K562 (cell line): Measurements from ENCODE around the gene PPP1R37. TPM values are rescaled to one million over a fixed set of nuclear protein-coding genes. Genes with fewer than 3 reads are reported as not detected.

Experiments used
- ATAC-seq: fragments of 200-7000 bp; cut with Tn5 transposase; 3 replicates; pipeline ENCODE4 v1.9.1; 2020; ENCODE audit warnings: moderate library complexity
- BruUV-seq: library from RNA; stranded (reverse); fragments of 400-500 nt; replicated peaks from 2 replicates; lab custom pipeline; 2021; lab: Mats Ljungman, UMichigan
- CTCF ChIA-PET: fragments of 300-600 bp; formaldehyde crosslinking; extraction: SDS; loops from one replicate; lab custom pipeline; 2021; ENCODE audit warnings: low intra/inter-chr PET ratio; lab: Yijun Ruan, JAX
- POLR2A ChIA-PET: fragments of 300-600, 350-650 bp; sonication (Branson Sonifier 250); formaldehyde crosslinking; extraction: SDS; loops from one replicate; lab custom pipeline; 2021; ENCODE audit warnings: antibody characterized with exemption, inconsistent platforms; lab: Yijun Ruan, JAX
- DNase-seq, 4 experiments: peaks; one replicate each; pipeline versions ENCODE4 v3.0.0 to v3.0.0-alpha.2; 2011 to 2018; ENCODE audit warnings: low spot score in 3 of 4, mixed read lengths in 3 of 4; ENCODE audit errors: extremely low read depth in 1 of 4
- FAIRE-seq: peaks from 2 replicates; lab custom pipeline; 2011; peaks lifted over from hg19 to GRCh38; lab: Jason Lieb, UNC
- H2AFZ ChIP-seq: 2 replicates; pipeline ENCODE4 v1.6.0; 2011; ENCODE audit warnings: low read depth, low read length, control low read depth, inconsistent platforms
- H3K27ac ChIP-seq: fragments of 200-600 bp; 3 replicates; pipeline ENCODE4 v1.8.0; 2011; ENCODE audit warnings: low read depth, mild to moderate bottlenecking, control low read depth, inconsistent platforms, low read length, moderate library complexity, mixed read lengths; ENCODE audit errors: extremely low read depth
- H3K27me3 ChIP-seq, 2 experiments: fragments of 300-600 bp in 1 of 2; 2 replicates in 1 of 2; 3 replicates in 1 of 2; pipeline versions ENCODE4 v1.6.0 to v1.8.0; 2011; ENCODE audit warnings: inconsistent platforms in 2 of 2, low read length in 2 of 2, mild to moderate bottlenecking in 1 of 2, mixed read lengths in 1 of 2, moderate library complexity in 1 of 2; ENCODE audit not compliant: control insufficient read depth in 2 of 2, insufficient read depth in 2 of 2
- H3K36me3 ChIP-seq: fragments of 300-600 bp; 3 replicates; pipeline ENCODE4 v1.8.0; 2011; ENCODE audit warnings: mild to moderate bottlenecking, low read length, inconsistent platforms; ENCODE audit not compliant: control insufficient read depth, insufficient read depth
- H3K4me1 ChIP-seq, 2 experiments: fragments of 200-600 bp in 1 of 2; replicated peaks in 1 of 2; 2 replicates in 1 of 2; 3 replicates in 1 of 2; pipeline versions ENCODE4 v1.5.1 to v1.8.0; 2011; ENCODE audit warnings: inconsistent platforms in 2 of 2, low read length in 2 of 2, mild to moderate bottlenecking in 1 of 2, mixed read lengths in 1 of 2, moderate library complexity in 1 of 2; ENCODE audit not compliant: control insufficient read depth in 2 of 2, insufficient read depth in 2 of 2
- H3K4me2 ChIP-seq: 2 replicates; pipeline ENCODE4 v1.6.1; 2011; ENCODE audit warnings: low read length, control low read depth, inconsistent platforms, mixed read lengths; ENCODE audit not compliant: insufficient read depth
- H3K4me3 ChIP-seq: fragments of 200-600 bp; sonication (generic), shearing (Covaris generic); 2 replicates; pipeline ENCODE4 v1.5.1; 2016; ENCODE audit warnings: control low read depth, inconsistent platforms
- H3K79me2 ChIP-seq: fragments of 200-600 bp; 3 replicates; pipeline ENCODE4 v1.8.0; 2011; ENCODE audit warnings: low read length, inconsistent platforms; ENCODE audit not compliant: control insufficient read depth, insufficient read depth
- H3K9ac ChIP-seq, 2 experiments: 2 replicates each; pipeline versions ENCODE4 v1.6.0 to v1.6.1; 2011; ENCODE audit warnings: low read depth in 2 of 2, low read length in 2 of 2, control low read depth in 1 of 2, inconsistent platforms in 1 of 2, mild to moderate bottlenecking in 1 of 2, mixed read lengths in 1 of 2; ENCODE audit not compliant: insufficient read depth in 1 of 2
- H3K9me1 ChIP-seq: one replicate; pipeline ENCODE4 v1.6.0; 2011; ENCODE audit warnings: inconsistent platforms, mild to moderate bottlenecking, low read length, moderate library complexity; ENCODE audit not compliant: control insufficient read depth, insufficient read depth
- H3K9me3 ChIP-seq: replicated peaks from 2 replicates; pipeline ENCODE4 v1.5.1; 2011; ENCODE audit warnings: low read depth, low read length, inconsistent platforms; ENCODE audit not compliant: control insufficient read depth, insufficient read depth
- H4K20me1 ChIP-seq: replicated peaks from 2 replicates; pipeline ENCODE4 v1.6.1; 2011; ENCODE audit warnings: low read length, inconsistent platforms, mixed read lengths; ENCODE audit not compliant: control insufficient read depth, insufficient read depth
- ATF3 ChIP-seq, 2 experiments: fragments of 450-650 bp in 1 of 2; sonication (generic) in 1 of 2; formaldehyde crosslinking in 1 of 2; IDR thresholded peaks in 1 of 2; conservative IDR thresholded peaks in 1 of 2; 2 replicates each; pipeline versions ENCODE4 v1.6.1 to v1.8.1; 2016 to 2023; ENCODE audit warnings: mild to moderate bottlenecking in 2 of 2, moderate library complexity in 2 of 2, inconsistent platforms in 1 of 2, missing genetic modification reagents in 1 of 2
- CBX5 ChIP-seq: IDR thresholded peaks from 2 replicates; pipeline ENCODE4 v1.6.1; 2014; ENCODE audit warnings: low read depth, borderline replicate concordance
- EGR1 ChIP-seq: fragments of 450-650 bp; conservative IDR thresholded peaks from 2 replicates; pipeline ENCODE4 v1.6.1; 2017; ENCODE audit warnings: mild to moderate bottlenecking
- ELF2 ChIP-seq: fragments of 250-450 bp; sonication (Bioruptor Pico); IDR thresholded peaks from 2 replicates; pipeline ENCODE4 v1.5.0; 2021; ENCODE audit warnings: mild to moderate bottlenecking
- IRF9 ChIP-seq: fragments of 450-650 bp; IDR thresholded peaks from 2 replicates; pipeline ENCODE4 v1.6.1; 2016; ENCODE audit warnings: missing biosample characterization, missing genetic modification characterization
- MNT ChIP-seq, 2 experiments: fragments of 450-650 bp; conservative IDR thresholded peaks; 2 replicates each; pipeline ENCODE4 v1.6.1; 2017; ENCODE audit warnings: mild to moderate bottlenecking in 2 of 2, moderate library complexity in 2 of 2
- NFXL1 ChIP-seq: fragments of 450-650 bp; formaldehyde crosslinking; IDR thresholded peaks from 2 replicates; pipeline ENCODE4 v1.4.0; 2021; ENCODE audit warnings: mild to moderate bottlenecking
- PREB ChIP-seq: sonication (generic); formaldehyde crosslinking; IDR thresholded peaks from 2 replicates; pipeline ENCODE4 v1.8.1; 2023; ENCODE audit warnings: mild to moderate bottlenecking, missing genetic modification reagents
- RB1 ChIP-seq: fragments of 450-650 bp; IDR thresholded peaks from 2 replicates; pipeline ENCODE4 v1.6.1; 2017; ENCODE audit warnings: low read depth, mild to moderate bottlenecking
- TFAM ChIP-seq: fragments of 250-450 bp; sonication (Bioruptor Pico); conservative IDR thresholded peaks from 2 replicates; pipeline ENCODE4 v1.5.0; 2021; ENCODE audit warnings: mild to moderate bottlenecking, moderate library complexity
- TRIM28 ChIP-seq: fragments of 450-650 bp; IDR thresholded peaks from 2 replicates; pipeline ENCODE4 v1.6.1; 2017
- ZBTB9 ChIP-seq: fragments of 450-650 bp; formaldehyde crosslinking; IDR thresholded peaks from 2 replicates; pipeline ENCODE4 v1.4.0; 2020; ENCODE audit warnings: mild to moderate bottlenecking, moderate library complexity
- WGBS: fragments of 100-300 bp; shearing (Covaris generic); methylation state at CpG from one replicate; pipeline ENCODE4 v1.1.6; 2016; ENCODE audit warnings: low coverage, mixed read lengths; ENCODE audit not compliant: insufficient coverage; ENCODE audit errors: missing lambda C conversion rate; 5-methylcytosine and 5-hydroxymethylcytosine counted together
- in situ Hi-C: fragments of 300-500 bp; cut with MboI; formaldehyde crosslinking; loops from 4 replicates; pipeline ENCODE4 v1.15.0; 2018; ENCODE audit warnings: inconsistent platforms, mixed read lengths
- intact Hi-C: fragments of 100-400 bp; cut with micrococcal nuclease; formaldehyde crosslinking; loops from 2 replicates; pipeline ENCODE4 v1.14.2; 2022
- polyA plus RNA-seq, 8 experiments: library from polyadenylated mRNA; depleted of rRNA in 4 of 8; stranded (reverse) in 5 of 8; unstranded in 3 of 8; fragments of >200 nt; fragmentation: Nextera tagmentation in 2 of 8; fragmentation: Illumina TruSeq in 1 of 8; extraction: Ambion mirVana in 2 of 8; extraction: Trizol in 1 of 8; gene quantifications; 2 replicates each; pipeline versions ENCODE4 v1.2.1 to v1.2.3, GENCODE V29; 2011 to 2014; ENCODE audit warnings: inconsistent platforms in 1 of 8, missing spikeins in 1 of 8
- total RNA-seq, 7 experiments: library from RNA; depleted of rRNA in 6 of 7; stranded (reverse); fragments of >200 nt in 6 of 7; fragmentation: Illumina TruSeq in 2 of 7; extraction: Trizol in 2 of 7; gene quantifications; 2 replicates each; pipeline versions ENCODE4 v1.2.1 to v1.2.3, GENCODE V29; 2011 to 2021; ENCODE audit warnings: low replicate concordance in 1 of 7

The PPP1R37 gene
- total and polyA plus RNA-seq, 9 of the 15 experiments (the other 6 are each of a cell fraction or from before 2014, with no cell fraction given) = 0.04 to 20.3 (median 7.3) TPM

- in situ Hi-C loops (no loop called here), intact Hi-C loops (no loop called here)
- ATAC-seq = no peak
- Histone ChIP-seq H3K9me3 (no peaks in the 10 kb centered on the region), H3K9ac (no peak overlapping the region; a peak in 1 of 4 replicates), H3K4me3 (no peak overlapping the region), H2AFZ (no peak overlapping the region), H4K20me1 (peaks cover 8% of the 10 kb centered on the region), H3K36me3 (peaks cover 8% of the 10 kb centered on the region; the same call in 1 of the 3 replicates), H3K4me2 (no peak overlapping the region), H3K9me1 (peaks cover 5% of the 10 kb centered on the region), H3K79me2 (no peaks in the 10 kb centered on the region), H3K4me1 (peaks cover 15 to 66% of the 10 kb centered on the region in 2 experiments), H3K27ac (no peak overlapping the region), H3K27me3 (no peaks in the 10 kb centered on the region)
- WGBS = 73% methylated on average over 5 of the region's 7 CpGs
- no peak for FAIRE-seq
- POLR2A ChIA-PET = interaction anchor here (0.6 kb wide), 1 partner anchor 649 kb away, joined by 4 read pairs; no protein-coding TSS in a partner anchor
- CTCF ChIA-PET = no interaction called here
- no peak for DNase-seq
- no TSS peak for BruUV-seq
- TF ChIP-seq CBX5 (no peak), ZBTB9 (CRISPR knock-in tag) (no peak), ELF2 (no peak), NFXL1 (CRISPR knock-in tag) (no peak), EGR1 (no peak), TFAM (CRISPR knock-in tag) (no peak), ATF3 (IDR thresholded peaks at IDR 0.05) (no peak), ATF3 (CRISPR knock-in tag; conservative IDR thresholded peaks at IDR 0.05) (no peak), TRIM28 (no peak), IRF9 (tag) (no peak), PREB (CRISPR knock-in tag) (no peak), MNT (conservative IDR thresholded peaks at IDR 0.05) (no peak), RB1 (no peak)
Measured at GRCh38 chr19:45151320-45151719, 58.3 kb downstream of the PPP1R37 start.
